Effector CD8-positive, alpha-beta T cell (primary cell): Measurements from ENCODE around the gene COA6.

Source experiments
- DNase-seq: peaks from one replicate; lab custom pipeline; 2025; lab: John Stamatoyannopoulos, UW

Gene COA6

GRCh38 chr1:234412830-234413229 lies 39.6 kb downstream of the COA6 start:
- DNase-seq, result no peak

GRCh38 chr1:234413485-234413884 lies 40.2 kb downstream of the COA6 start:
- DNase-seq, result no peak

- no peak for DNase-seq
Measured at GRCh38 chr1:234413990-234414389, 40.7 kb downstream of the COA6 start.

GRCh38 chr1:234427950-234428646 lies 54.8 kb downstream of the COA6 start:
- no peak for DNase-seq

- no peak for DNase-seq
Measured at GRCh38 chr1:234429434-234429806, 56.2 kb downstream of the COA6 start.

- DNase-seq, result no peak
Measured at GRCh38 chr1:234430691-234431090, 57.4 kb downstream of the COA6 start.

- DNase-seq, result no peak
Measured at GRCh38 chr1:234431255-234431654, 58.0 kb downstream of the COA6 start.

GRCh38 chr1:234433563-234434285 lies 60.5 kb downstream of the COA6 start:
- DNase-seq, result no peak
